Thyroid gland (tissue), 4 donors: ENCODE measurements around the gene CASP9. TPM values are rescaled to one million over a fixed set of nuclear protein-coding genes. Genes with fewer than 3 reads are reported as not detected.

Experiments used
- DNase-seq, 2 donors: peaks; one replicate each; pipeline ENCODE4 v3.0.0-alpha.2; 2019
- H3K27ac ChIP-seq, 3 donors: fragments of 200-600 bp; sonication (generic); 1 replicate in 2 of 3; 2 replicates in 1 of 3; pipeline ENCODE4 v1.5.1; 2016 to 2019; ENCODE audit warnings: mild to moderate bottlenecking in 1 of 3, moderate library complexity in 1 of 3
- H3K27me3 ChIP-seq: fragments of 200-600 bp; sonication (generic); one replicate; pipeline ENCODE4 v1.5.1; 2019
- H3K36me3 ChIP-seq, 2 donors: fragments of 200-600 bp; sonication (generic); one replicate each; pipeline ENCODE4 v1.5.1; 2016 to 2019
- H3K4me1 ChIP-seq, 2 donors: fragments of 200-600 bp; sonication (generic); one replicate each; pipeline ENCODE4 v1.5.1; 2017 to 2019
- H3K4me3 ChIP-seq, 3 donors: fragments of 200-600 bp; sonication (generic); replicated peaks in 1 of 3; 1 replicate in 2 of 3; 2 replicates in 1 of 3; pipeline ENCODE4 v1.5.1; 2016; ENCODE audit warnings: mild to moderate bottlenecking in 1 of 3
- H3K9me3 ChIP-seq: fragments of 200-600 bp; sonication (generic); one replicate; pipeline ENCODE4 v1.5.1; 2017
- CTCF ChIP-seq, 6 experiments: fragments of 200-600 bp in 3 of 6; fragments of 450-650 bp in 3 of 6; sonication (generic) in 3 of 6; IDR thresholded peaks; one replicate each; pipeline ENCODE4 v1.5.1; 2016 to 2019; ENCODE audit warnings: antibody characterized with exemption in 6 of 6, mild to moderate bottlenecking in 2 of 6, inconsistent platforms in 1 of 6, moderate library complexity in 1 of 6
- POLR2A ChIP-seq, 2 donors: fragments of 450-650 bp; IDR thresholded peaks; one replicate each; pipeline ENCODE4 v1.6.1; 2017; ENCODE audit warnings: antibody characterized with exemption in 2 of 2, mild to moderate bottlenecking in 2 of 2, moderate library complexity in 1 of 2
- WGBS, 2 donors: methylation state at CpG; one replicate each; pipeline ENCODE4 v1.1.5; 2017; 5-methylcytosine and 5-hydroxymethylcytosine counted together
- intact Hi-C: fragments of 100-400 bp; cut with DNase I; formaldehyde crosslinking; loops from one replicate; pipeline ENCODE4 v1.15.1; 2023
- total RNA-seq, 4 donors: library from RNA; depleted of rRNA; stranded (reverse); fragments of >200 nt; gene quantifications; one replicate each; pipeline ENCODE4 v1.2.3, GENCODE V29; 2016

CASP9 gene
- total RNA-seq, 4 donors from 2014 or later: 16.9 to 29.8 (median 20.6) TPM

DNA sequence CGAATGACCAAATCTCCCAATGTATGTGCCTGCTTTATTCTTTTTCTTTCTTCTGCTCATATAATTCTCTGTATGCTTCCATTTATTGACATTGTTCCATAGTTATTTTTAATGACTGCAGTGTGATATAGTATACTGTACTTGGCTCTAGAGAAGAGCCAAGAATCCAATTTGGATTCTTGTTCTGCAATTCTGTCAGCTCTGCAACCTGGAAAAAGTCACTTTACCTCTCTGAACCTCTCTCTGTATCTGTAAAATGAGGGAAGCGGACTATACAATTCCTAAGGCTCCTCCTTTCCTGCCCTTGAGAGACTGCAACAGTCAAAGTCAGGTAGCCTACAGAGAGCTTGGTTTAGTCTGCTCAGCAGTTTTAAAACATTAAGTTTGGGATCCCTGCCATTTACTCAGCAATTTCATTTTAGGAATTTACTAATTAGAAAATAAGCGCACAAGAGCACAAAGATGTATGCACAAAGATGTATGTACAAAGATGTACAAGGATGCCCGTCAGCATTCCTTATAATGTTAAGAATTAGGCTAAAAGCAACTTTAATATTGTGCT is 17.3 kb upstream of the CASP9 start:
- Histone ChIP-seq H3K4me1 (no peaks in the 10 kb centered on the region), H3K27me3 (no peaks in the 10 kb centered on the region), H3K9me3 (no peaks in the 10 kb centered on the region), H3K4me3 (no peak overlapping the region), H3K27ac (no peak overlapping the region), H3K36me3 (peaks cover 54 to 57% of the 10 kb centered on the region in 2 donors)
- no peak for DNase-seq
- intact Hi-C loops: no loop called here
- WGBS, 2 donors: 97 to 98% methylated on average over 4 of the region's 4 CpGs
- no peak for TF ChIP-seq CTCF (IDR thresholded peaks at IDR 0.05)
- TF ChIP-seq POLR2A (IDR thresholded peaks at IDR 0.05): no peak

GRCh38 chr1:15540186-15540585 is 16.2 kb upstream of the CASP9 start:
- TF ChIP-seq POLR2A (IDR thresholded peaks at IDR 0.05) (no peak), CTCF (IDR thresholded peaks at IDR 0.05) (no peak)
- H3K9me3 ChIP-seq: no peaks in the 10 kb centered on the region
- no peak overlapping the region for H3K27ac ChIP-seq
- 96% methylated on average over 8 of the region's 8 CpGs for WGBS, 2 donors
- H3K4me3 ChIP-seq: no peak overlapping the region
- DNase-seq: no peak
- peaks cover 49 to 54% of the 10 kb centered on the region in 2 donors for H3K36me3 ChIP-seq
- no peaks in the 10 kb centered on the region for H3K27me3 ChIP-seq
- intact Hi-C loops: no loop called here
- no peaks in the 10 kb centered on the region for H3K4me1 ChIP-seq

GRCh38 chr1:15538771-15539170 is 14.8 kb upstream of the CASP9 start:
- WGBS, 2 donors: 69 to 79% methylated on average over 6 of the region's 6 CpGs
- Histone ChIP-seq H3K9me3 (no peaks in the 10 kb centered on the region), H3K27ac (no peak overlapping the region), H3K36me3 (peaks cover 42 to 49% of the 10 kb centered on the region in 2 donors), H3K27me3 (no peaks in the 10 kb centered on the region), H3K4me3 (no peak overlapping the region), H3K4me1 (no peaks in the 10 kb centered on the region)
- intact Hi-C loops: no loop called here
- no peak for DNase-seq
- TF ChIP-seq POLR2A (IDR thresholded peaks at IDR 0.05) (no peak), CTCF (IDR thresholded peaks at IDR 0.05) (no peak)

DNA sequence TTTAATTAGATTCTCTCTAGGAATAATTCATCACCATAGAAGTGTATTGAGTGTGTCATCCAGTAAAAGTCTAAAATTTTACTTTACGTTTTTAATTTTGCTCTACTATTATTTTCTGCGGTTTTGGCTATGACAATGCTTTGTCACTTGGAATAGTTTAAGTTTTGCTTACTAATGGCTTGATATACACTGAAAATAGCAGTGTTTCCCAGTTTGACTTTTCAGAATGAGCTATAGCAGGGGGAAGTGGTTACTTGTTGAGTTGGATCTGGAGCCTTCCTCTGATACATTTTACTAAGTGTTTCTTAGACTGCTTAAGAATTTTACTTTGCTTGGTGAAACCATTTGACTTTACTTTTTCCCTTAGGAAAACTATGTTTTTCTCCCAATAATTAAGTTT is 7.7 kb upstream of the CASP9 start:
- H3K4me3 ChIP-seq: no peak overlapping the region
- H3K9me3 ChIP-seq: no peaks in the 10 kb centered on the region
- H3K27ac ChIP-seq: no peak overlapping the region
- peaks cover 4 to 14% of the 10 kb centered on the region in 2 donors for H3K36me3 ChIP-seq
- no peak for DNase-seq
- no peaks in the 10 kb centered on the region for H3K27me3 ChIP-seq
- intact Hi-C loops: no loop called here
- peaks cover 10 to 12% of the 10 kb centered on the region in 2 donors for H3K4me1 ChIP-seq
- 85 to 94% methylated on average over 2 of the region's 2 CpGs for WGBS, 2 donors
- TF ChIP-seq CTCF (IDR thresholded peaks at IDR 0.05): no peak
- TF ChIP-seq POLR2A (IDR thresholded peaks at IDR 0.05): no peak

- Histone ChIP-seq H3K4me3 (no peak overlapping the region), H3K27me3 (no peaks in the 10 kb centered on the region), H3K9me3 (no peaks in the 10 kb centered on the region), H3K27ac (no peak overlapping the region), H3K4me1 (peaks cover 11 to 14% of the 10 kb centered on the region in 2 donors), H3K36me3 (peaks cover 0 to 9% of the 10 kb centered on the region in 2 donors)
- no peak for DNase-seq
- 95 to 96% methylated on average over 4 of the region's 4 CpGs for WGBS, 2 donors
- no peak for TF ChIP-seq POLR2A (IDR thresholded peaks at IDR 0.05)
- no peak for TF ChIP-seq CTCF (IDR thresholded peaks at IDR 0.05)
- intact Hi-C loops: no loop called here
Measured at GRCh38 chr1:15531003-15531402, 7.0 kb upstream of the CASP9 start.
